ENCODE results near the gene LSM4. TPM values are rescaled to one million over a fixed set of nuclear protein-coding genes. Genes with fewer than 3 reads are reported as not detected.

LSM4 gene
- total RNA-seq, 1 experiment from 2014 or later, result 713 TPM

DNA sequence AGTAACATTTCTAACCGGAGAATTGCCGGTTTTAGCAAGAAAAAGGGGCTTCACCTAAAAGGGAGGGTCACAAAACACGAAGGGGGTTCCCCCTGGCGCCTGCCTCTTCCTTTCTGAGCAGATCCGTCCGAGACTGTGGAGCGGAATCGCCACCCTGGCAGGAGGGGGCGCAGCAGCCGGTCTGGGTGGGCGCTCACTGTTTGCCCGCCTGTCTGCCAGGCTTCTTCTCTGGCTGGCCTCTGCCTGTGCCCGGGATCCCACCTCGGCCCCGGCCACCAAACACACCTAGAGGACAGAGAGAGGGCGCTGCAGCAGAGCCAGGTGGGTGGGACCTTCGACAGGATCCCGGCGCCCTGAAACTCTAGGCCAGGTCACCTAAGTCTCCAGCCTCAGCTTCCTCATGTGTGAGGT lies 15.6 kb downstream of the LSM4 start:
- Histone ChIP-seq H3K9me2 (replicated peaks; ENCODE audit: low read length) (no peaks in the 10 kb centered on the region), H3K36me3 (ENCODE audit: low read depth, low read length) (peaks cover 3% of the 10 kb centered on the region), H4K20me1 (ENCODE audit: low read length) (no peaks in the 10 kb centered on the region), H3K27ac (ENCODE audit: low read length) (no peak overlapping the region), H2AFZ (ENCODE audit: low read length) (no peak overlapping the region), H3F3A (ENCODE audit: low read length, unreplicated experiment) (no peaks in the 10 kb centered on the region), H3K9me3 (ENCODE audit: low read length) (no peaks in the 10 kb centered on the region), H3K27me3 (ENCODE audit: low read length) (no peaks in the 10 kb centered on the region), H3K4me2 (ENCODE audit: low read length) (no peak overlapping the region), H3K4me1 (ENCODE audit: insufficient read depth, low read length) (0 out of 2 replicates have a peak, but pooled peaks cover 11% of the 10 kb centered on the region), H3K4me3 (ENCODE audit: low read length) (no peak overlapping the region), H3K9ac (ENCODE audit: low read length) (no peak overlapping the region), H3K79me2 (ENCODE audit: low read length) (no peaks in the 10 kb centered on the region)
- no TSS peak for BruUV-seq (replicated peaks)
- no peak for DNase-seq
- POLR2A ChIA-PET (ENCODE audit: unreplicated experiment), result no interaction called here
- CTCF ChIA-PET, result no interaction called here
- intact Hi-C loops (cut with micrococcal nuclease), result no loop called here
- TF ChIP-seq EZH2phosphoT487 (IDR thresholded peaks at IDR 0.05; ENCODE audit: borderline replicate concordance, low read length) (no peak), CTCF (conservative IDR thresholded peaks at IDR 0.05; ENCODE audit: low read depth, low read length) (no peak), EZH2 (IDR thresholded peaks at IDR 0.05; ENCODE audit: low read length, unreplicated experiment) (no peak)
- no peak for ATAC-seq

DNA sequence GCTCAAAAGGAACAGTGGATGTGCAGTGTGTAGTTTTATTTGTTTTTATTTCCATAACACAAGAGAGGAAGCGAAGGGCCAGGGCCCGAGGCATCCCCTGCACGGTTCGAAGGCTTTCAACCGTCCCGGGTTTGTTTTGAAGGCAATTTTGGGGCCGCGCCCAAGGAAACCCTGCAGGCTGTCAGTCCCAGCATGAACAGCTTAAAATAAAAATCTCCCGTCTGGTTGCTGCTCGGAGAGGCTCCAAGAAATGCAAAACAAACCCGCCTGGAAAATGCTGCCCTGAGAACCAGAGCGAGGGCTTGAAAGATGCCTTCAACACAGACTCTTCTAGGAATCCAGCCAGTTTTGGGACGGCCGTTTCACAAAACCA lies 16.0 kb downstream of the LSM4 start:
- H3K9me2 ChIP-seq (replicated peaks; ENCODE audit: low read length), result no peaks in the 10 kb centered on the region
- POLR2A ChIA-PET (ENCODE audit: unreplicated experiment), result no interaction called here
- no peak for DNase-seq
- H3K9me3 ChIP-seq (ENCODE audit: low read length), result no peaks in the 10 kb centered on the region
- H2AFZ ChIP-seq (ENCODE audit: low read length), result no peak overlapping the region
- no peaks in the 10 kb centered on the region for H3K79me2 ChIP-seq (ENCODE audit: low read length)
- no peak overlapping the region for H3K4me2 ChIP-seq (ENCODE audit: low read length)
- H3F3A ChIP-seq (ENCODE audit: low read length, unreplicated experiment), result no peaks in the 10 kb centered on the region
- H3K27ac ChIP-seq (ENCODE audit: low read length), result no peak overlapping the region
- no peak overlapping the region for H3K4me3 ChIP-seq (ENCODE audit: low read length)
- 0 out of 2 replicates have a peak, but pooled peaks cover 11% of the 10 kb centered on the region for H3K4me1 ChIP-seq (ENCODE audit: insufficient read depth, low read length)
- no peak for ATAC-seq
- intact Hi-C loops (cut with micrococcal nuclease), result no loop called here
- TSS peak; percentile 74 for BruUV-seq (replicated peaks)
- TF ChIP-seq EZH2 (IDR thresholded peaks at IDR 0.05; ENCODE audit: low read length, unreplicated experiment) (no peak), CTCF (conservative IDR thresholded peaks at IDR 0.05; ENCODE audit: low read depth, low read length) (no peak), EZH2phosphoT487 (IDR thresholded peaks at IDR 0.05; ENCODE audit: borderline replicate concordance, low read length) (no peak)
- no peak overlapping the region for H3K9ac ChIP-seq (ENCODE audit: low read length)
- H3K36me3 ChIP-seq (ENCODE audit: low read depth, low read length), result no peaks in the 10 kb centered on the region; the same call in 1 of the 2 replicates
- CTCF ChIA-PET, result no interaction called here
- H3K27me3 ChIP-seq (ENCODE audit: low read length), result no peaks in the 10 kb centered on the region
- H4K20me1 ChIP-seq (ENCODE audit: low read length), result no peaks in the 10 kb centered on the region

GRCh38 chr19:18306209-18306887 lies 16.5 kb downstream of the LSM4 start:
- no peaks in the 10 kb centered on the region for H3K79me2 ChIP-seq (ENCODE audit: low read length)
- TF ChIP-seq EZH2phosphoT487 (IDR thresholded peaks at IDR 0.05; ENCODE audit: borderline replicate concordance, low read length), result no peak
- TF ChIP-seq EZH2 (IDR thresholded peaks at IDR 0.05; ENCODE audit: low read length, unreplicated experiment), result no peak
- TF ChIP-seq CTCF (conservative IDR thresholded peaks at IDR 0.05; ENCODE audit: low read depth, low read length), result no peak
- H3K27ac ChIP-seq (ENCODE audit: low read length), result no peak overlapping the region
- DNase-seq (no peak), ATAC-seq (no peak)
- peaks cover 12% of the 10 kb centered on the region; the same call in 1 of the 2 replicates for H3K4me1 ChIP-seq (ENCODE audit: insufficient read depth, low read length)
- no peaks in the 10 kb centered on the region for H3K9me2 ChIP-seq (replicated peaks; ENCODE audit: low read length)
- CTCF ChIA-PET, result no interaction called here
- H2AFZ ChIP-seq (ENCODE audit: low read length), result no peak overlapping the region
- POLR2A ChIA-PET (ENCODE audit: unreplicated experiment), result no interaction called here
- H3F3A ChIP-seq (ENCODE audit: low read length, unreplicated experiment), result no peaks in the 10 kb centered on the region
- no peaks in the 10 kb centered on the region; the same call in 1 of the 2 replicates for H3K36me3 ChIP-seq (ENCODE audit: low read depth, low read length)
- H3K4me2 ChIP-seq (ENCODE audit: low read length), result no peak overlapping the region
- no peak overlapping the region for H3K4me3 ChIP-seq (ENCODE audit: low read length)
- H3K27me3 ChIP-seq (ENCODE audit: low read length), result no peaks in the 10 kb centered on the region
- H4K20me1 ChIP-seq (ENCODE audit: low read length), result no peaks in the 10 kb centered on the region
- H3K9me3 ChIP-seq (ENCODE audit: low read length), result no peaks in the 10 kb centered on the region
- intact Hi-C loops (cut with micrococcal nuclease), result no loop called here
- no peak overlapping the region for H3K9ac ChIP-seq (ENCODE audit: low read length)
- BruUV-seq (replicated peaks), result no TSS peak

Data from PC-3 (cell line).